HuH-7.5 (cell line): Measurements from ENCODE around the gene POLR2E.
A peak's percentile ranks its signal among the peaks of the same experiment; 100 is the strongest.

Experiments used
- DNase-seq: peaks from one replicate; pipeline ENCODE4 v3.0.0; 2011; ENCODE audit warnings: low spot score

POLR2E gene

GRCh38 chr19:1064661-1065605 lies 30.2 kb downstream of the POLR2E start:
- DNase-seq = peak; percentile 96

GRCh38 chr19:1063909-1064660 lies 31.1 kb downstream of the POLR2E start:
- DNase-seq = no peak

DNA sequence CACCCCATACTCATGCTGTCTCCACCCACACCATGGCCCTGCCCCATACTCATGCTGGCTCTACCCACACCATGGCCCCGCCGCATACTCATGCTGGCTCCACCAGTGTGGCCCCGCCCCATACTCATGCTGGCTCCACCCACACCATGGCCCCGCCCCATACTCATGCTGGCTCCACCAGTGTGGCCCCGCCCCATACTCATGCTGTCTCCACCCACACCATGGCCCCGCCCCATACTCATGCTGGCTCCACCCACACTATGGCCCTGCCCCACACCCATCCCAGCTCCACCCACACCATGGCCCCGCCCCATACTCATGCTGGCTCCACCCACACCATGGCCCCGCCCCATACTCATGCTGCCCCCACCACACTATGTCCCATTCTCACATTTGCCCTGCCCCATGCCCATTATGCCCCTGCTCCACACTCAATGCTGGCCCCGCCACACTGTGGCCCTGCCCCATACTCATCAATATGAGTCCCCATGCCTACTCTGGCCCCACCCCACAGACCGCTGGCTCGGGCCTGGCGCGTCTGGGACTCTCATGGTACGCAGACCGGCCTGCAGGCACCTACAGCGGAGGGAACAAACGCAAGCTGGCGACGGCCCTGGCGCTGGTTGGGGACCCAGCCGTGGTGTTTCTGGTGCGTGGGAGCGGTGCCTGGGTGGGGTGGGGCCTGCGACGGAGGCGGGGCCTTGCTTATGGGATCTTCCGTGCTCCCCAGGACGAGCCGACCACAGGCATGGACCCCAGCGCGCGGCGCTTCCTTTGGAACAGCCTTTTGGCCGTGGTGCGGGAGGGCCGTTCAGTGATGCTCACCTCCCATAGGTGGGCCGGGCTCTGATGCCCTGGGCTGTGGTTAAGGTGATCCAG lies 31.9 kb downstream of the POLR2E start:
- no peak for DNase-seq

DNA sequence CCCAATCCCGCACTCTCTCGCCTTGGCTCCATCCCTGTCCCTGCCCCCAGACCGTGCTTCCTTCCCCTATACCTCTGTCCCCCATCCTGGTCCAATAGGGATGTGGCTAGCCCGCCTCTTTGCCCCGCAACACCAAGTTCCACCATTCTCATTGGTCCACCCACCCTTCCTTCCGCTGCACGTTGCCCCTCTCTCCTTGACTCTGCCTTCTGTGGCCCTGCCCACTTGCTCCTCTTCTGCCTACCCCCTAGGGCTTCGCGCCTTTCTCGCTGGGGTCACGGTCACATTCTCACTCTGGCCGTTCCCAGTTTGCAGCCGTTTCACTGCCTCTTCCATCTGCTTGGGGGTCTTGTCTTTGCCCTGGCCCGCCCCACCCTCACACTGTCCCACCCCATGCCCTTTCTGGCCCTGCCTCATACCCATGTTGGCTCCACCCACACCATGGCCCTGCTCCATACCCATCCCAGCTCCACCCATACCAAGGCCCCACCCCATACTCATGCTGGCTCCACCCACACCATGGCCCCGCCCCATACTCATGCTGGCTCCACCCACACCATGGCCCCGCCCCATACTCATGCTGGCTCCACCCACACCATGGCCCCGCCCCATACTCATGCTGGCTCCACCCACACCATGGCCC lies 32.7 kb downstream of the POLR2E start:
- no peak for DNase-seq

GRCh38 chr19:1061987-1062386 lies 33.2 kb downstream of the POLR2E start:
- no peak for DNase-seq

- no peak for DNase-seq
Observed at GRCh38 chr19:1060689-1061088, 34.5 kb downstream of the POLR2E start.

- no peak for DNase-seq
Observed at GRCh38 chr19:1058112-1058511, 37.1 kb downstream of the POLR2E start.

- DNase-seq = no peak
Observed at GRCh38 chr19:1057176-1057855, 37.9 kb downstream of the POLR2E start.

DNA sequence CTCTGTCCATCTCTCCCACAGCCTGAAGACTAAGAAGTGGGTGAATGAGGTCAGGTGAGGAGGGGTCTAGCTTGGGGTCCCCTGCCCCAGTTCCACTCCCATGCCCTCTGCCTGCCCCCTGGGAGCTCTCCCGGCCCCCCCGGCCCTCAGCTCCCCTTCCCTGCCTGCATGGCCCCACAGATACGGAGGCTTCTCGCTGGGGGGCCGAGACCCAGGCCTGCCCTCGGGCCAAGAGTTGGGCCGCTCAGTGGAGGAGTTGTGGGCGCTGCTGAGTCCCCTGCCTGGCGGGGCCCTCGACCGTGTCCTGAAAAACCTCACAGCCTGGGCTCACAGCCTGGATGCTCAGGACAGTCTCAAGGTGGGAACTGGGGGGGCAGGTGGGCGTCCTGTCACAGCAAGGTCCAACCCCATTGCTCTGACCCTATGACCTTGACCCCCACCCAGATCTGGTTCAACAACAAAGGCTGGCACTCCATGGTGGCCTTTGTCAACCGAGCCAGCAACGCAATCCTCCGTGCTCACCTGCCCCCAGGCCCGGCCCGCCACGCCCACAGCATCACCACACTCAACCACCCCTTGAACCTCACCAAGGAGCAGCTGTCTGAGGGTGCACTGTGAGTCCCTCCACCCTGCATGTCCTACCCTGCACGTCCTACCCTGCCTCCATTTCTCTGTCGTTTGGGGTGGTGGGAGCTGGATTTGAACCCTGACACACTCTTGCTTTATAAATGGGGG lies 39.1 kb downstream of the POLR2E start:
- DNase-seq = no peak

DNA sequence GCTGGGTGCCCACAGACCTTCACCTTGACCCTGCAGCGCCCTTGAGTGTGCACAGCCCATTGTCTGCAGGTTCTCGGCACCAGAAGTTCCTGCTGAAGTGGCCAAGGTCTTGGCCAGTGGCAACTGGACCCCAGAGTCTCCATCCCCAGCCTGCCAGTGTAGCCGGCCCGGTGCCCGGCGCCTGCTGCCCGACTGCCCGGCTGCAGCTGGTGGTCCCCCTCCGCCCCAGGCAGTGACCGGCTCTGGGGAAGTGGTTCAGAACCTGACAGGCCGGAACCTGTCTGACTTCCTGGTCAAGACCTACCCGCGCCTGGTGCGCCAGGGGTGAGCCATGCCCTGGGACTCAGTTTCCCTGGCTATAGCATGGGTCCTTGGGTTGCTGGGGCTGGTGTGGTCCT lies 40.1 kb downstream of the POLR2E start:
- DNase-seq = no peak

DNA sequence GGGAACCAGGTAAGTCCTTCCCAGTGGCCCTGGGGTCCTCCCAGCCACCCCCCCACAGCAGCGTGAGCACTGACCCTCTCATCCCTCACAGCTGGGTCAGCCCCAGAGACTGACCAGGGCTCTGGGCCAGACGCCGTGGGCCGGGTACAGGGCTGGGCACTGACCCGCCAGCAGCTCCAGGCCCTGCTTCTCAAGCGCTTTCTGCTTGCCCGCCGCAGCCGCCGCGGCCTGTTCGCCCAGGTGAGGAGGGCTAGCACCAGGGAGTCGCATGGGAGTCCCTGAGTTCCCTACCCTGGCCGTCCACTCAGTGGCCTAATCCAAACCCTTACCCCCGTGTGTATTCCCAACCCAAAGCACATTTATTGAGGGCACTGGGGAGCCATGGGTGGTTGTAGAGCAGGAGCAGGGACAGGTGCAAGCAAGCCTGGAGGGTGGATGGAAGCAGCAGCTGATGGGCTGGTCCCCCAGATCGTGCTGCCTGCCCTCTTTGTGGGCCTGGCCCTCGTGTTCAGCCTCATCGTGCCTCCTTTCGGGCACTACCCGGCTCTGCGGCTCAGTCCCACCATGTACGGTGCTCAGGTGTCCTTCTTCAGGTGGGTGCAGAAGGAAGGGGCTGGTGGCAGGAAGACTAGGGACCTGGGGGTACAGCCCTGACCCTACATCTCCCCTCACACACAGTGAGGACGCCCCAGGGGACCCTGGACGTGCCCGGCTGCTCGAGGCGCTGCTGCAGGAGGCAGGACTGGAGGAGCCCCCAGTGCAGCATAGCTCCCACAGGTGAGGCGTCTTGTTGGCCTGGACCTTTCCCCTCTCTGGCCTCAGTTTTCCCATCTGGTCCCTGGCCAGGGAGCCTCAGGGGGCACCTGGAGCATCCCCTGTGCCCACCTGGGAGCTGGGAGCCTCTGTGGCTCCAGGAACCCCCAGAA lies 40.8 kb downstream of the POLR2E start:
- DNase-seq = no peak

GRCh38 chr19:1053176-1054101 lies 41.7 kb downstream of the POLR2E start:
- no peak for DNase-seq

DNA sequence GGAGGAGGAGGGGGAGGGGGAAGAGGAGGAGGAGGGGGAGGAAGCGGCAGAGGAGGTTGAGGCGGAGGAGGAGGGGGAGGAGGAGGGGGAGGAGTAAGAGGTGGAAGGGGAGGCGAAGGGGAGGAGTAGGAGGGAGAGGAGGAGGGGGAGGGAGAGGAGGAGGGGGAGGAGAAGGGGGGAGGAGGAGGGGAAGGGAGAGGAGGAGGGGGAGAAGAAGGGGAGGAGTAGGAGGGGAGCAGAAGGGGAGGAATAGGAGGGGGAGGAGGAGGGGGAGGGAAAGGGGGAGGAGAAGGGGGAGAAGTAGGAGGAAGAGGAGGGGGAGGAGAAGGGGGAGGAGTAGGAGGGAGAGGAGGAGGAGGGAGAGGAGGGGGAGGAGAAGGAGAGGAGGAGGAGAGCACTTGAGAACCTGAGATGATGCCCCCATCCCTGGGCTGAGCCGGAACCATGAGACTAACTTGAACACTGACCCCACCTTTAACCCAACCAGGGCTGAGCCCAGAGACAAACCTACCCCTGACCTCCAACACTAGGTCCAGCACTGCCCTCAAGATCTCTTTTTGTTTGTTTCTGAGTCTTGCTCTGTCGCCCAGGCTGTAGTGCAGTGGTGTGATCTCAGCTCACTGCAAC lies 42.7 kb downstream of the POLR2E start:
- no peak for DNase-seq

- DNase-seq = no peak
Observed at GRCh38 chr19:1051791-1052190, 43.4 kb downstream of the POLR2E start.

DNA sequence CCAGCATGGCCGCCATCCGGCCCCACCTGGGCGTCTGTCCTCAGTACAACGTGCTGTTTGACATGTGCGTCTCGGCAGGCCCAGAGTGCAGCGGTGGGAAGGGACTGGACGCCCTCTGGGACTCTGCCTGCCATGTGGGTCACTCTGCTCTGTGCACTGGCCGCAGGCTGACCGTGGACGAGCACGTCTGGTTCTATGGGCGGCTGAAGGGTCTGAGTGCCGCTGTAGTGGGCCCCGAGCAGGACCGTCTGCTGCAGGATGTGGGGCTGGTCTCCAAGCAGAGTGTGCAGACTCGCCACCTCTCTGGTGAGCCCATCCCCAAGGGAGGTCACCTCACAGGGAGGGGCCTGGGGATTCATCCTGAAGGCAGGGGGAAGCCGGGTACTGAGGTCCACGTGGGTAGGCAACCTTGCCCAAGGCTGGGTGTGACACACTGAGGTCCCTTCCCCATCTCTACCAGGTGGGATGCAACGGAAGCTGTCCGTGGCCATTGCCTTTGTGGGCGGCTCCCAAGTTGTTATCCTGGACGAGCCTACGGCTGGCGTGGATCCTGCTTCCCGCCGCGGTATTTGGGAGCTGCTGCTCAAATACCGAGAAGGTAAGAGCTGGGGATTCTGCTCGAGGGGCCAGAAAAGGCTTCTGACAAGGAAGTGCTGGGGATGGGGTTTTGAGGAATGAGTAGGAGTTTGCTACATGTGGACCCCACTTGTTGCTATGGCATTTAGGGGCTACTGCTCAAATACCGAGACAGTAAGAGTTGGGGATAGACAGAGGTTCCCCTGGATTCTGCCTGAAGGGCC lies 44.0 kb downstream of the POLR2E start:
- no peak for DNase-seq

- no peak for DNase-seq
Observed at GRCh38 chr19:1049800-1050199, 45.4 kb downstream of the POLR2E start.

- no peak for DNase-seq
Observed at GRCh38 chr19:1049106-1049505, 46.1 kb downstream of the POLR2E start.
